Measurements from ENCODE around the gene PIGQ. TPM values are rescaled to one million over a fixed set of nuclear protein-coding genes. Genes with fewer than 3 reads are reported as not detected.

The PIGQ gene
- total and polyA plus RNA-seq, 2 of the 13 experiments (the other 11 are each of a cell fraction or from before 2014, with no cell fraction given), result 7.7 to 19.7 TPM

- peak; percentile 35; the same call in 1 of the 2 replicates for TF ChIP-seq HMGXB3 (CRISPR knock-in tag; IDR thresholded peaks at IDR 0.05; ENCODE audit: borderline replicate concordance)
- TF ChIP-seq ZNF3 (CRISPR knock-in tag; IDR thresholded peaks at IDR 0.05), result no peak
- TF ChIP-seq ZNF333 (CRISPR knock-in tag; IDR thresholded peaks at IDR 0.05; ENCODE audit: borderline replicate concordance), result no peak
- no peak for TF ChIP-seq PREB (CRISPR knock-in tag; IDR thresholded peaks at IDR 0.05)
- TF ChIP-seq RBFOX2 (IDR thresholded peaks at IDR 0.05; ENCODE audit: low read depth, low read length), result peak; percentile 33; the same call in 1 of the 2 replicates
- peak; percentile 34; the same call in 1 of the 2 replicates for TF ChIP-seq SP5 (CRISPR knock-in tag; IDR thresholded peaks at IDR 0.05; ENCODE audit: borderline replicate concordance, low read depth)
- no peak for TF ChIP-seq RCOR2 (CRISPR knock-in tag; IDR thresholded peaks at IDR 0.05)
- TF ChIP-seq CTCF (CRISPR knock-in tag; IDR thresholded peaks at IDR 0.05), result peak; percentile 98
- TF ChIP-seq ZNF24 (IDR thresholded peaks at IDR 0.05), result no peak
- no peak for TF ChIP-seq MED8 (CRISPR knock-in tag; IDR thresholded peaks at IDR 0.05; ENCODE audit: insufficient replicate concordance)
- no peak for TF ChIP-seq AFF4 (CRISPR knock-in tag; IDR thresholded peaks at IDR 0.05)
- TF ChIP-seq SRSF9 (IDR thresholded peaks at IDR 0.05; ENCODE audit: borderline replicate concordance, insufficient read depth, low read depth, low read length, poor library complexity, severe bottlenecking), result no peak
- peak; percentile 48; the same call in 1 of the 2 replicates for TF ChIP-seq TARDBP (CRISPR knock-in tag; IDR thresholded peaks at IDR 0.05)
- no peak for TF ChIP-seq GFI1 (CRISPR knock-in tag; IDR thresholded peaks at IDR 0.05; ENCODE audit: borderline replicate concordance)
- TF ChIP-seq ZNF510 (CRISPR knock-in tag; IDR thresholded peaks at IDR 0.05; ENCODE audit: low read depth), result no peak
- TF ChIP-seq SMARCE1 (IDR thresholded peaks at IDR 0.05; ENCODE audit: borderline replicate concordance), result no peak
- TF ChIP-seq NRL (CRISPR knock-in tag; IDR thresholded peaks at IDR 0.05; ENCODE audit: borderline replicate concordance), result no peak
These were observed 9.2 kb downstream of the PIGQ start (continued) for GRCh38 chr16:578870-579405.

Data from HepG2 (cell line).